Measurements from ENCODE around the gene PPFIA4.
A peak's percentile ranks its signal among the peaks of the same experiment; 100 is the strongest.

PPFIA4 gene

DNA sequence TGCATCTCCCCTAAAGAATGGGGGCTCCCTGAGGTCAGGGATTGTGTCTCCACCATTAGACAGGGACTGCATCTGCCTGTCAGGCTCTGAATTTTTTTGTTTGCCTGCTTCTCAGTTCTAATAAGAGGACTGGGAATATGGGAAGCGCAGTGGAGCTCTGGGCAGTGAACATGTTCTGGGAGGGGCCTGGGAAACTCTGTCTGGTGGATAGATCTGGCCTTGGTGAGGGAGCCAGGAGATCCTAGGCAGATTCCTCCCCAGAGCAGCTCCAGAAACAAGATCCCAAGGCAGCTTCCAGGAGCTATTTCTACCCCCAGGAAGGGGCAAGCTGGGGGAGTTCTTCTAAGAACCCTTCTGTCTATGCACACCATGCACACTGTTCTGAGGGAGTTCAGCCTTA lies 72.2 kb downstream of the PPFIA4 start:
- no peak for DNase-seq (ENCODE audit: insufficient read length, low spot score)
- no peak for FAIRE-seq

DNA sequence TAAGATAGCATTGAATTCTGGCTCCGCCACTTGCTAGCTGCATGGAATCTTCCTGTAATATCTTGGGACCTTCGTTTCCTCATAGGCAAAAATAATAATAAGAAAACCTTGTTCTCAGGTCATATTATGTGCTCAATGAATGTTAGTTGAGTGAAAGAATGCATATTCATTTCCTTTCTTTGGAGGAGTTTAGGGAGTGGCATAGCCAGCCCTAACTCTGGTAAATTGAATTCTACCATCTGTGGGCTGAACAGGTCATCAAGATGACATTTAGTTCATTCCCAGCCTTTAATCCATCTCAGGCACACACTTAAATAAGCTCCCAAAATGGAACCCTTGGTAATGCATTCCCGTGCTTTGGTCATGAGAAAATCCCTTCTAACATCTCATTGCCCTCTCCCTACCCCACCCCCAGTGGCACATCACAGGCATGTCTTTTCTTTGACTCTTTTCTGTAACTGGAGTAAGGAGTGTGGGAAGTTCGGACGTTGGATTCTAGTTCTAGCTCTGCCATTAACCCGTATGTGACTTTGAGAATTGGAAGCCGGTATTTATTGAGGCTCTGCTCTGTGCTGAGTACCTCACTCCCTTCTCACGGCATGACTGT lies 72.7 kb downstream of the PPFIA4 start:
- FAIRE-seq (no peak), DNase-seq (ENCODE audit: insufficient read length, low spot score) (no peak)

DNA sequence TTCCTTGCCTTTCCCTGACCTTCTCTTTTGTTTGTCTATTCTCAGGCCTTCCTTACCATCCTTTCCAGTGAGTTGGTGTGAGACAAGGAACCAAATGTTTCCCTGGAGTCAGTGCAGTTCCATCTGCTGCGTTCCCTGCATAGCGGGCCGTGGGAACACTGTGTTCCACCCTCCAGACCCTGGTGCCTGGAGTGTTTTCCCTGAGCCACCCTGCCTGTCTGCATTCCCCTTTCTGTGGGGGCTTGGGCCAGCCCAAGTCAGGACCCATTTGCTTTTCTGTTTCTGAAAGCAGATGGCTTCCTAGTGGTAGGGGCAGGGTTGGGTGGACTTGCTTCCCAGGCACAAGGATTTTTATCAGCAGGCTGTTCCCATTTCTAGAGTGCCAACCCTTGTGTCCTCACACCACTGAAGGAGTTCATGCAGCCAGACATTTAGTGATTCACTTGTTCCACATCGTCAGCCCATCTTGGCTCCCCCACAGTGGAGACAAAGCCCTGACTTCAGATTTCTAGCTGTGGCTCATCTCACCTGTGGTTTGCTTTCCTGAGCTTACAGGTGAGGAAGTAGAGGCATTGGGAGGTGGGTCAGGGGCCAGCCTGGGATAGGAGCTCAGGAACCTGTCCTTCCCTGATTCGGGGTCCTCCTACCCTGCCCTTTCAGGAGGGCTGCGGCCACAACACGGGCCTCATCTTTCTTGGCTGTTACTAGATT lies 73.7 kb downstream of the PPFIA4 start:
- no peak for FAIRE-seq

DNA sequence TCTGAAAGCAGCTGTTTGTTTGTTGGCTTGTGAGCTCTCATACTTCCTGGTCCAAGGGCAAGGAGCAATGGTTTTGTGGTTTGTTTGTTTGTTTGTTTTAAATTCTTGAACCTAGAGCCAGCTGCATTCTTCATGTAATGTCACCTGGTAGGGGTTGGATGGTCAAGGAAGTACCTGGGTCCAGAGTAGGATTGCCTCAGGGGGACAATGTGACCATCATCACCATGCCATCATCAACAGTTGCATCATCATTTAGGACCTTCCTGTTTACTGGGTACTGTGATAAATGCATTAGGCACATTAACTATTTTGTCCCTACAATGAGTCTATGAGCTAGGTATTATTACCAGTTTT lies 74.2 kb downstream of the PPFIA4 start:
- FAIRE-seq: no peak
- no peak for DNase-seq (ENCODE audit: insufficient read length, low spot score)

More for the DNA sequence above, 73.7 kb downstream of the PPFIA4 start:
- no peak for DNase-seq (ENCODE audit: insufficient read length, low spot score)

DNA sequence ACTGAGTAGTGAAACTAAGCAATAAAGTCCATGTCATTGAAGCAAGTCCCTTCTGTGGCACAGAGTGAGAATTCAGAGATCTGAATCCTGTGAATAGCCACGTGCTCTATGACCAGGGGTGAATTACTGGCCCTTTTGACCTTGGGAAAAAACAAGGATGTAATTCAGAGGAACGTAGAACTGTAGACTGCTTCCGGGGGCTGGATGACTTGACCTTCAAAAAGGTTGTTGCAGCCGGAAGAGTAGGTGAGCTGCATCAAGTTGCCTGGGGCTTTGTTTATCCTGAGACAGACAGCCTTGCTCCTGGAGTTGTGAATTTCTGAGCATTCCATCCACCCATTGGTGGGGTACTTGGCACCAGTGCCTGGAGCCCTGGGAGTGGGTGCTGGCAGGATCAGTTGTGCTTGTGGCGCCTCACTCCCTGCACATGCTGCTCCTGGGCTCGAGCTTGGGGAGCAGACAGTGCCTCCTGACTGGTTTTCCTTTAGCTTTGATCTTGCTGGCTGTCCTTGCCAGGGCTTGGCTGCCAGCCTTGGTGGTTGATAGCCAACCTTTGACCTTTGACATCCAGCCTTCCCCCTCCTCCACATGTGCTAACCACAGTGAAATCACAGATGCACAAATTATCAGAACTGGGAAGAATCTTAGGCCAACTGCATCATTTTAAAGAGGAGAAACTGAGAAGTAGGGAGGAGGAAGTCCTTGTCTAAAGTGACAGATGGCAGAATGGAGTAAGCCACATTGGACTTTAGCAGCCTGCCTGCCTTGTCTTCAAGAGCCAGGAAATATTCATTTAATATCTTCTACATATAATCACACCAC lies 75.7 kb downstream of the PPFIA4 start:
- FAIRE-seq (no peak), DNase-seq (ENCODE audit: insufficient read length, low spot score) (no peak)

DNA sequence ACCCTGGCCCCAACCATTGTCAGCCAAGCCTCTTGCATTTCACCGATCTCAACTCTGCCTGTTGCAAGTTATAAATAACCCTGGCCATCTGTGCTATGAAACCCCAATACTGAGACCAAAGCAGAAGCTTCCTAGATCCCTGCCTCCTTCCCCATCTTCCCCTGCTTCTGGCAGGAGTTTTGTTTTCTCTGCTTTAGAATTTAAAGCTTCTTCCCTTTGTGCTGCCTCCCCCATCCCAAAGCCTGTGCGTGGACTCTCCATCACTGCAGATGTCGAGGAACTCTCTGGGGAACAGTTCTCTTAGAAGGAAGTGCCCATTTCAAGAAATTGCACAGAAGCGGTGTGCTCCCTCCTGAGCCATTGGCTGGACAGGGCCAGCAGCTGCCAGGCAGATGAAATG lies 76.9 kb downstream of the PPFIA4 start:
- no peak for FAIRE-seq
- no peak for DNase-seq (ENCODE audit: insufficient read length, low spot score)

DNA sequence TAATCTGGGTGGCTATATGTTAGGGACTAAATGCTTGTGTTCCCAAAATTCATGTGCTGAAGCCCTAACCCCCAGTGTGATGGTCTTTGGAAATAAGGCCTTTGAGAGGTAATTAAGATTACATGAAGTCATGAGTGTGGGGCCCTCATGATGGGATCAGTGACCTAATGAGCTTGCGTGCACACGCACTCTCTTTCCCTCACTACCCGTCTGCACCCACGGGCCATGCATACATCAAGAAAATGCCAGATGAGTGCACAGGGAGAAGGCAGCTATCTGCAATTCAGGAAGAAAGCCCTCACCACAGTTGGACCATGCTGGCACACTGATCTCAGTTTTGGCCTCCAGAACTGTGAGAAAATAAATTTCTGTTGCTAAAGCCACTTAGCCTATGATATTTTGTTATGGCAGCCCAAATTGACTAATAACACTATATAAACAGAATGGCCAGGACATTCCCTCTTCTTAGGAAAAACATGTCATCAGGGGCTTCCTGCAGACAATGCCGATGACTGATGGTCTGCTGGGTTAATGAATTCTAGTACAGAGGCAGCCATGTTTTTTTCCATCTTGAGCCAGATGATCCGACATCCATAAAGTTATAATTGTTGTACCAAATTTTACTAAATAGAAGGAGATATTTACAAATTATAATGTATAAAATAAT lies 77.7 kb downstream of the PPFIA4 start:
- DNase-seq (ENCODE audit: insufficient read length, low spot score) (no peak), FAIRE-seq (no peak)

DNA sequence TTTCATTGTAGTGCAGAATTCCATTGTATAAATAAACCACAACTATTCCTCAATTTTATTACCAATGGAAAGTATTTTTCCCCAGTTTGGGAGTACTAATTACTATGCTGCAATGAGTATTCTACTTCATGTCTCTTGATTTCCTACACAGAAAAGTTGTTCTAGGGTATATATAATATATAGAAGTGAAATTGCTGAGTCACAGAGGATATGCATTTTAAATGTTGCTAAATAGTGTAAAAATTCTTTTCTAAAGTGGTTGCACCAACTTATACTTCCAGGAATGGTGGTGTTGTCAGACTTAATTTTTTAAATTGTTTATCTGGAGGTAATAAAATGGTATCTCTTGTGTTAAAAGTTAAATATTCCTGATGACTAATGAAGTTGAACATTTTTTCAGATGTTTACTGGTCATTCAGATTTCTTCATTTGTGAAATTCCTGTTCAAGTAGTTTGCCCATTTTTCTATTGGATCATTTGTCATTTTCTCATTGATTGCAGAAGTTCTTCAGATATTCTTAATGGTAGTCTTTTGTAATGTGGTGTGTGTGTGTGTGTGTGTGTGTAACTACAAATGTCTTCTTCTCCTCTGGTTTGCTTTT lies 78.6 kb downstream of the PPFIA4 start:
- DNase-seq (ENCODE audit: insufficient read length, low spot score): no peak
- no peak for FAIRE-seq

DNA sequence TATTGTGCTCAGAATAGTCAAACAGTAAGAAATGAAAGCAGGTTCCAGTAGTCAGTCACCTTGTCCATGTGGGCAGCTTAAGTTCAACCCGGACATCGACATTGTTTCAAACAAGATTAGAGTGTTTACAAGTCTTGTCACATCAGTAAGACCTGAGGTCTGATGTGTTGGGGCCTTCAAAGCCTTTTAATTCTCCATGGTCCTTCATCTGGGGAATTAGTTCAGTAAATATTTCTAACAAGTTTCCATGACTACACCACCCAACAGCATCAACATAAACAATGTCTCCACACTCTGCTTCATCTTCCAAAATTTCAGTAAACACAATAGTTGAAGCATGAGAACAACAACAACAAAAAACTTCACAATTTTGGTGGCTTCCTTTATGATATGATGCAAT lies 86.2 kb downstream of the PPFIA4 start:
- FAIRE-seq (no peak), DNase-seq (ENCODE audit: insufficient read length, low spot score) (no peak)

DNA sequence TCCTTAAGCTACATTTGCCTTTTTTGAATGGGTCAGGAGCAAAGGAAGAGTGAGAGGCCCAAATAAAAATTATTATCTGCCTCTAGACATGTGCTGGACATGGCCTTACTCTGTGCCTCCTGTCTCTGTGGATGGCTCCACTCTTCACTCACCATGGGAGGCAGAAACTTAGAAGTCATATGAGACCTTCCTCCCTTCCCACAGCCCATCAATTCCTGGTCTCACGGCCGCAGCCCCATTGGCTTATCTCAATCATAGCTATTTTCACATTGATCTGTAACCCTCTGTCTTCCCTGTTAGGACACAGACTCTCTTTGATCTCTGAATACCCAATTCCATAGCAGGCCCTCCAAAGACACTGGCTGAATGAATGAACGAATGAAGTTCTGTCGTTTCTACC lies 87.0 kb downstream of the PPFIA4 start:
- DNase-seq (ENCODE audit: insufficient read length, low spot score) (no peak), FAIRE-seq (no peak)

DNA sequence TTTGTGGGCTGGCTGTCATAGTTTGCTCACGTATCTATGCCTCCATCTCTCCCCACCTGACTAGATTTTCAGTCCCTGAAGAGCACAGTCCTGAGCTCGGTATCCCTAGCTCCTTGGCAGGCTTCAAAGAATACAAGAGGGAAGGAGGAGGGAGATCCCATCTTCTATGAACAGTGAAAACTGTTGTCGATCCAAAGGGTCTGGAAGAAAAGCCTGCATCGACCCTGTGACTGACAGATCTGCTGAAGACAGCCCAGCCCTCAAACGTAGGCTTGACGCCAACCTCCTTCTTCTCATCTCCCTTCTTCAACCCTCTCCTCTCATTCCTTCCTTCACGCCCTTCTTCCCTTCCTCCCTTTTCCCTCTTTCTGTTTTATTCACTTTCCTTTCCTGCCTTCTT lies 87.9 kb downstream of the PPFIA4 start:
- DNase-seq (ENCODE audit: insufficient read length, low spot score) (no peak), FAIRE-seq (no peak)

DNA sequence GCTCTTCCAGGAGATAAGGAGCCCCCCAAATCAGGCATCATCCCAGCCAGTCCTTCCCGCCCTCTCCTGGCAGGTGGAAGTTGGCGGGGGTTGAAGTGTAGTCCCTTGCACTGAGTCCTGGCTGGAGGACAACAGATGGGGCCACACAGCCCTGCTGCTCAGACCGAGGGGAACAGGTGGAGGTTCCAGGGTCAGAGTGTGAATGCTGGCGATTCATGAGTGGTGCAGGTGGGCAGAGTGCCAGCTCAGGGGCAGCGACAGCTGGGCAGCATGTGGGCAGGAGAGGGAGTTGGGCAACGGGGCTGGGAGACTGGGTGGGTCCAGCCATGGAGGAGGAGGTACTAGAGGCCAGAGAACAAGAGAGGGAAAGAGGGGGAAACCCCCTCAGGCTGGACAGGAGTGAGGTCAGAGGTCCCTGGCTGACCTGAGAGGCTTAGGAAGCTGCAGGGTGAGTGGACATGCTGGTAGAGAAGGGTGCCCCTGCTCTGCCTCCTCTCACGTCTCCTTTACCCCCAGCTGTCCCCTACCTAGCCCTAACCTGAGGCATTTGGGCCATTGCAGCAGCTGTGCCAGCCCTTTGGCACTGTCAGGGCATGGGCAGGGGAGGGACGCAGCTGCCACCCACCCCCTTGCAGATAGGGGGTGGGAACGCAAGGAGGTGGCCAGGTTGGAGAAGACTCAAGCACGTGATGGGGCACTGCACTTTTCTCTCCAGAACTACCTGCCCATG lies 90.0 kb downstream of the PPFIA4 start:
- FAIRE-seq (no peak), DNase-seq (ENCODE audit: insufficient read length, low spot score) (no peak)

DNA sequence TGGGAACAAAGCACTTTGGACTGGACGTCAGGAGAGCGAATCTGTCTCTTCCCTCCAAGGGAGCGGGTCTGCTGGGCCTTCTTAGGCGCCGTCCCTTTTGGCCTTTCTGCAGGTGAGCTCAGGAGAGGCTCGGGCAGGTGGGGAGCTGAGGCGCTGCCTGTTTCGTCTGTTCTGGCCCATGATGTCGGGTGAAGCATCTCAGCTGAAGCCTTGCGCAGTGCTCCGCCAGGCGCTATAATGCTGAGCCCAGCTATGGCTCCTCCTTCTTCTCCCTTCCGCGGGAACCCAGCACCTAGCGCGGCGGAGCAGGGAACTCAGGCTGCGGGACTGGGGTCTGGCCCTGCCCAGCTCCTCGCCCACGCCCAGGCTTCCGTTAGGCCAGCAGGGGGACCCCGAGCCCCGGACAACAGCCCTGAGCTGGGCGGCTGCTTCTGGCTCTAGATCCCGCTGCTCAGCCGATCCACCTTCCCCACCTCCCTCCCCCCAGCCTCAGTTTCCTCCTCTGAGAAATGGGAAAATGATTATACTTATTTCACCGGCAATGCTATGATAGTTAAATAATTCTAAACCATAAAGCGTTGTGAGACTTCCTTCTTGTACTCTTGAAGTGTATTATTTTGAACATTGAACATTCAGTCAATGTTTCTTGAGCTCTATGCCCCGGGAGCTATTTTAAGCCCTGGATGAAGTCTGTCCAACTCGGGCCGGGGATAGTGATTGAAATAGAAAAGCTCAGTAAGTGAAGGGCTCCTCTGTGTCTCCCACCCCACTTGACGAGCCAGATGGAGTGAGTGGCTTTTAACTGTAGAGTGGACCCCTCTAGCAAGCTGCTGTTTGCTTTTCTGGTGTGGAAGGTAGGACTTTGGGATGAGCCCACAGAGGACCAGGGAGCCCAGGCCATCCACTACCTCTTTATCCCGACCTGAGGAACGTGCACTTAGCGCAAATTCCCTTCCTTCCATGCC lies 91.6 kb downstream of the PPFIA4 start:
- DNase-seq (ENCODE audit: insufficient read length, low spot score) (peak; percentile 90), FAIRE-seq (no peak)

DNA sequence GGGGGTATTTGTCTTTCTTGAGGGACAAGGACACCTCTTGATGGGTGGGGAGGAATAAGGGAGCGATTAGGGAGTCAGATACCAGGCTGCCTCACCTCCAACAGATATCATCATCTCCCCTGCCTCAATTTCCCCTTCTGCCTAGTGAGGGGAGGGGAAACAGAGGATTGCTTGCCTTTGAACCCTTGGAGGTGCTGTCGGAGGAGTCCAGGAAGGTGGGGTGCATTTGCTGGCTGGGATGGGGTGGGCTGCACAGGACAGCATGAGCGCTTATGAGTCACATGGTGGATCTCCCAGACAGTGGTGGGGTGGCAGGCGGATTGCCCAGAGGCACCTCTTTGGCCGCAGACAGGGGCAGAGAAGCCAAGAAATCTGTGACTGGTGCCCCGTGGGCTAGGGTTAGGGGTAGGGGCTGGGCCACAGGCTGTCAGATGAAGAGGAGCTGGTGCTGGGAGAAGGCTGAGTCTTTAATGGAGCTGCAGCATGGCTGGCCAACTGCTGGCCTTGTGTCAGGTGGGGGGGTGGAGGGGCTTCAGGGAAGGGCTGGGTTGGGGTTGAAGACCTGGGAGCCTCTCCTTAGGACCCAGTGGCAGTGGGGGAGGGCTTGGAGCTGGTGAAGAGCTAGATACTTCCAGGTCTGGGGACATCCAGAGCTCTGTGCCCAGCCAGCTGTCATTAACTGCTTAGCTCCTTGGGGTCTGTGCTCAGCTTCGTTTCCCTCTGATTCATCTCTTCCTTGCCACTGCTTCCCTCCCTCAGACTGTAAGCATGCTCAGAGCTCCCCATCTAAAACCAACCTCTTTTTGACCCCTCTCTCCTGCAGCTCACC lies 94.2 kb downstream of the PPFIA4 start:
- no peak for DNase-seq (ENCODE audit: insufficient read length, low spot score)
- no peak for FAIRE-seq

DNA sequence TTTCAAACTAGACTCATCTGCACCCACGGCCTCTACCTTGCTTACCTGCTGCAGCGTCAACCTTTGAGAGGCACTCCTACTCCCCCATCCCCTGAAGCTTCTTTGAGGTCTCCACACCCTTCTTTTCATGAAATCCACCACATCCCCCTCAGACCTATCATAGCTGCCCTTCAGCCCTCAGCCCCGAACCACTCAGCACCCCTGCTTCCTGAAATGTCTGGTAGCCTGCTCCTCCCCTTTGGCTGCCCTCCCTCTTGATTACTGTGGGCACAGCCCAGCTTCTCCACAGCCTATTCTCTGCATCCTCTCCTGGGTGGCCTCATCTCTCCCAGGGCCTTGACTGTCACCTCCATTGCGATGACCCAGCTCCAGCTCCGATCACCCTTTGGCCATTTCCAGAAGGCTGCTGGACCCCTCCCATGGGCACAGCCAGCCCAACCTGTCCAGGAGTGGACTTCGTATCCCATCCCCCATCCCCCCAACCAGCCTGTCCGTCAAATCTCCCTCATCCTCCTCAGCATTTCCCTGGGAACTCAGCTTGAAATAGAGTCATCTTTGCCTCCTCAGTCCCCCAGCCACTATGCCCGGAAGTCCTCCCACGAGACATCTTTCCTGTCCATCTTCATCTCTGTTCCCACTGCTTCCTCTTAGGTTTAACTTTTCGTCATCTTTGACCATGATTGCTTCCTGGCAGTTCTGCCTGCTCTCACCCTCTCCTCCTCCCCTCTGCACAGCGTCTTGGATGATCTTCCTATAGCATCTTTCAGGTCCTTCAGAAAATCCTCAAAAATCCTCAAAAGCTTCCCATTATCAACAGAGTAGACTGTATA lies 95.1 kb downstream of the PPFIA4 start:
- FAIRE-seq: no peak
- no peak for DNase-seq (ENCODE audit: insufficient read length, low spot score)

DNA sequence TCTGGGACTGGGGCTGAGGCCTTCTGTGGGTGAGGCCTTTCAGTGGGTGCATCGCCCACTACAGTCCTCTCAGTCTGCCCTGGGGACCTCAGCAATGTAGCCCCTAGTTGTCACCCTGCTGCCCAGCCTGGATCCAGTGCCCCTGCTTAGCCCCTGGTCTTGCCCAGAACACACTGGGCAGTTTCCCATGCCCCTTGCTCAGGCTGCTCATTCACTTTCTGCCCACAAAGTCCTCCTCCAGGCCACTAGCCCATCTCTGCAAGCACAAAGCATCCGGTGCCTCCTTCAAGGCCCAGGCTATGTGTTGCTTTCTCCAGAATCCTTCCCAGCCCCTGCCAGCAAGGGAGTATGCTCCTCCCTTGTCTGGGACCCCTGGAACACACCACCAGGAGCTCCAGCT lies 95.9 kb downstream of the PPFIA4 start:
- DNase-seq (ENCODE audit: insufficient read length, low spot score): no peak
- FAIRE-seq: no peak

DNA sequence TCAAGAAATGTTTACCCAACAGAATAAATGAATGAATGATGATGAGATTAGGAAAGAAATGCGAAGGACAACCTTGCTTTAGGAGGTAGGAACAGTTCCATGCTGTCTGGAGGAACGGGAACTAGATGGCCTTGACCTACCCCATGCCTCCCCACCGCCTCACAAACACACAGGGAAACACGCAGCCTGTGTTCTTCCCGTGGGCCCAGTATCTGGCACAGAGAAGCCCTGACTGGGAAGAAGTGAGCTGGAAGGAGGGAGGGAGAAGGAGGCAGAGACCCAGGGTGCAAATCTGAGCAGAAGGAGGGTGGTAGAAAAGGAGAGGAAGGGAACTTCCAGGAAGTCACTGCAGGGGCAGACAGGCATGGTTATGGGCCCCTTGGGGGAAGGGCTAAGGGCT lies 97.7 kb downstream of the PPFIA4 start:
- DNase-seq (ENCODE audit: insufficient read length, low spot score) (no peak), FAIRE-seq (no peak)
